HepG2 (cell line): ENCODE data around the gene EHD4. TPM values are rescaled to one million over a fixed set of nuclear protein-coding genes. Genes with fewer than 3 reads are reported as not detected.
A peak's percentile ranks its signal among the peaks of the same experiment; 100 is the strongest.

Experiments
- ETV5 ChIP-seq: IDR thresholded peaks from 2 replicates; pipeline ENCODE4 v1.6.1; 2018; ENCODE audit warnings: missing biosample characterization, missing genetic modification reagents, inconsistent platforms, borderline replicate concordance
- FOXP1 ChIP-seq, 2 experiments: fragments of 450-650 bp in 1 of 2; IDR thresholded peaks; 2 replicates each; pipeline ENCODE4 v1.6.1; 2017 to 2018; ENCODE audit warnings: antibody characterized with exemption in 1 of 2
- GABPB1 ChIP-seq: IDR thresholded peaks from 2 replicates; pipeline ENCODE4 v1.6.1; 2016; ENCODE audit warnings: mild to moderate bottlenecking, missing genetic modification reagents, moderate library complexity, missing compliant biosample characterization
- JUN ChIP-seq: sonication (generic); formaldehyde crosslinking; IDR thresholded peaks from 2 replicates; pipeline ENCODE4 v1.4.0; 2020; ENCODE audit warnings: mild to moderate bottlenecking, missing genetic modification reagents
- KDM1A ChIP-seq: IDR thresholded peaks from 2 replicates; pipeline ENCODE4 v1.6.1; 2016; ENCODE audit warnings: missing compliant biosample characterization
- KDM2A ChIP-seq: sonication (generic); formaldehyde crosslinking; IDR thresholded peaks from 2 replicates; pipeline ENCODE4 v1.4.0; 2020; ENCODE audit warnings: low read depth, missing genetic modification reagents, borderline replicate concordance
- MLLT10 ChIP-seq: sonication (generic); formaldehyde crosslinking; IDR thresholded peaks from 2 replicates; pipeline ENCODE4 v1.4.0; 2020; ENCODE audit warnings: missing genetic modification reagents
- MTA3 ChIP-seq: sonication (generic); formaldehyde crosslinking; IDR thresholded peaks from 2 replicates; pipeline ENCODE4 v1.4.0; 2020; ENCODE audit warnings: missing genetic modification reagents
- PITX1 ChIP-seq: sonication (generic); formaldehyde crosslinking; IDR thresholded peaks from 2 replicates; pipeline ENCODE4 v1.5.1; 2020; ENCODE audit warnings: mild to moderate bottlenecking, missing genetic modification reagents
- PRPF4 ChIP-seq: fragments of 200-400 bp; formaldehyde crosslinking; IDR thresholded peaks from 2 replicates; pipeline ENCODE4 v1.6.1; 2016; ENCODE audit warnings: low read length, low read depth; ENCODE audit not compliant: poor library complexity, severe bottlenecking
- PTBP1 ChIP-seq: fragments of 200-400 bp; formaldehyde crosslinking; IDR thresholded peaks from 2 replicates; pipeline ENCODE4 v1.6.1; 2018; ENCODE audit warnings: low read length, low read depth; ENCODE audit not compliant: poor library complexity, severe bottlenecking
- RBM22 ChIP-seq: fragments of 200-400 bp; formaldehyde crosslinking; optimal IDR thresholded peaks from 2 replicates; pipeline ENCODE3; 2017; ENCODE audit warnings: mild to moderate bottlenecking, low read length, moderate library complexity
- SMARCC2 ChIP-seq: fragments of 450-650 bp; IDR thresholded peaks from 2 replicates; pipeline ENCODE4 v1.6.1; 2017; ENCODE audit warnings: antibody characterized with exemption, mild to moderate bottlenecking
- SUZ12 ChIP-seq: fragments of 150-350 bp; IDR thresholded peaks from 2 replicates; pipeline ENCODE4 v1.6.1; 2014; ENCODE audit warnings: low read depth, low read length
- ZEB1 ChIP-seq: IDR thresholded peaks from 2 replicates; pipeline ENCODE4 v1.6.1; 2012; ENCODE audit warnings: mild to moderate bottlenecking, low read depth, inconsistent platforms; ENCODE audit not compliant: insufficient replicate concordance
- ZNF124 ChIP-seq: sonication (generic); formaldehyde crosslinking; IDR thresholded peaks from 2 replicates; pipeline ENCODE4 v1.4.0; 2020; ENCODE audit warnings: missing genetic modification reagents
- ZNF331 ChIP-seq: sonication (generic); formaldehyde crosslinking; IDR thresholded peaks from 2 replicates; pipeline ENCODE4 v1.4.0; 2020; ENCODE audit warnings: missing genetic modification reagents
- ZNF569 ChIP-seq: sonication (generic); formaldehyde crosslinking; IDR thresholded peaks from 2 replicates; pipeline ENCODE4 v1.5.0; 2020; ENCODE audit warnings: mild to moderate bottlenecking, missing genetic modification reagents, moderate library complexity, borderline replicate concordance
- ZNF605 ChIP-seq: sonication (generic); formaldehyde crosslinking; IDR thresholded peaks from 2 replicates; pipeline ENCODE4 v1.8.0; 2022; ENCODE audit warnings: mild to moderate bottlenecking, missing genetic modification reagents
- ZNF772 ChIP-seq: sonication (generic); formaldehyde crosslinking; IDR thresholded peaks from 2 replicates; pipeline ENCODE4 v1.5.0; 2020; ENCODE audit warnings: mild to moderate bottlenecking, missing genetic modification reagents
- ZSCAN9 ChIP-seq: IDR thresholded peaks from 2 replicates; pipeline ENCODE4 v1.6.1; 2016; ENCODE audit warnings: borderline replicate concordance
- polyA plus RNA-seq, 8 experiments: library from polyadenylated mRNA; depleted of rRNA in 3 of 8; stranded (reverse) in 7 of 8; unstranded in 1 of 8; fragments of >200 nt; fragmentation: Illumina TruSeq in 4 of 8; extraction: Trizol in 4 of 8; gene quantifications; 2 replicates each; pipeline versions ENCODE4 v1.2.1 to v1.2.3, GENCODE V29; 2011 to 2016; ENCODE audit warnings: low read depth in 4 of 8, missing spikeins in 1 of 8, mixed read lengths in 1 of 8; ENCODE audit not compliant: insufficient read depth in 1 of 8
- total RNA-seq, 5 experiments: library from RNA; depleted of rRNA; stranded (reverse); fragments of >200 nt; fragmentation: Illumina TruSeq; extraction: Trizol; gene quantifications; 2 replicates each; pipeline ENCODE4 v1.2.3, GENCODE V29; 2016; ENCODE audit warnings: low read depth in 1 of 5
- TF ChIP-seq, protein P1 (sequence below): sonication (generic); formaldehyde crosslinking; IDR thresholded peaks from 2 replicates; pipeline ENCODE4 v1.8.1; 2023; ENCODE audit warnings: missing genetic modification reagents, inconsistent platforms, borderline replicate concordance
- TF ChIP-seq, protein P2 (sequence below): sonication (generic); formaldehyde crosslinking; conservative IDR thresholded peaks from 2 replicates; pipeline ENCODE4 v1.5.0; 2020; ENCODE audit warnings: missing genetic modification reagents
- TF ChIP-seq, protein P3 (sequence below): sonication (generic); formaldehyde crosslinking; IDR thresholded peaks from 2 replicates; pipeline ENCODE4 v1.5.1; 2020; ENCODE audit warnings: missing genetic modification reagents, mild to moderate bottlenecking, borderline replicate concordance
- TF ChIP-seq, protein P4 (sequence below): sonication (generic); formaldehyde crosslinking; IDR thresholded peaks from 2 replicates; pipeline ENCODE4 v1.8.1; 2023; ENCODE audit warnings: missing genetic modification reagents, mild to moderate bottlenecking, borderline replicate concordance

Gene EHD4
- total and polyA plus RNA-seq, 2 of the 13 experiments (the other 11 are each of a cell fraction or from before 2014, with no cell fraction given) = 3.1 to 4.8 TPM

DNA sequence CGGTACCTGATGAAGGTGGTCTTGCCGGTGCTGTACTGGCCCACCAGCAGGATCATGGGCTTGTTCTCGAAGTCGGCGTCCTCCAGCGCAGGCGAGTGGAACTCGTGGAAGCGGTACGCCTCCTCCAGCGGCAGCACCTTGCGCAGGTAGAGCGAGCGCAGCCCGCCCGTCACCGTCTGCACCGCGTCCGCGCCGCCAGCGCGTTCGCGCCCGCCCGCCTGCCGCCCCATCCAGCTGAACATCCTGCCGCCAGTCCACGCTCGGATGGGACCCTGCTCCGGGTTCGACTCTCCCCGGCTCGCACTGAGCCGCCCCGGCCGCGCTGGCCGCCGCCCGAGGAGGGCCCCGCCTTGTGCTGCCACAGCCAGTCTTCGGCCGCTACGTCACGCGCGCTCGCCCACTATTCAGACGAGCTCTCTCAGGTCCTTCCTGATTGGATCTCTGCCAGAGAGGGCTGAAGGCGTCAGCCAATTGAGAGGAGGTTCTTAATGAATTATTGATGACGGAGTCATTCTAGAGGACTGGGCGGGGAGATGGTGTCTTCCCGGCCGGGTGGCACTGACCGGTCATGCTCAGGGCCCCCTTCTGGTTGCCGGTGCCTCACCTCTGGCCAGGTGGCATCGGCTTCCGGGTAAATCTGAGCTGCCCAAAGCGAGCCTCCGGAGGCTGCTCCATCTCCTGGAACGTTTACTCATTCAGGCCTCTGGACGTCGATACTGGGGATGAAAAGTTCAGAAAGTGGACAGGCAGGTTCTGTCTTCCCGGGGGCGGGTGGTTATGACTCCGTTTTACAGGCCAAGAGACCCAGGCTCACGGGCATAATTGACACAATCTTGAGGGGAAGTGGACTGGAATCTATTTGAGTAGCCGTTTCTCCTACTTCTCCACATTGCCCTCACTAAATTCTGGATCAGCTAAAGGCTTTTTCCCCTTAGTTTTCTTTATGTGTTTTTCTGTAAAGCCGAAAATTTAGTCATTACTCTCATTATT, at the start of gene EHD4 (continued):
- TF ChIP-seq, protein P1, sequence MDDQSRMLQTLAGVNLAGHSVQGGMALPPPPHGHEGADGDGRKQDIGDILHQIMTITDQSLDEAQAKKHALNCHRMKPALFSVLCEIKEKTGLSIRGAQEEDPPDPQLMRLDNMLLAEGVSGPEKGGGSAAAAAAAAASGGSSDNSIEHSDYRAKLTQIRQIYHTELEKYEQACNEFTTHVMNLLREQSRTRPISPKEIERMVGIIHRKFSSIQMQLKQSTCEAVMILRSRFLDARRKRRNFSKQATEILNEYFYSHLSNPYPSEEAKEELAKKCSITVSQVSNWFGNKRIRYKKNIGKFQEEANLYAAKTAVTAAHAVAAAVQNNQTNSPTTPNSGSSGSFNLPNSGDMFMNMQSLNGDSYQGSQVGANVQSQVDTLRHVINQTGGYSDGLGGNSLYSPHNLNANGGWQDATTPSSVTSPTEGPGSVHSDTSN = no peak
- no peak for TF ChIP-seq ZNF605 (CRISPR knock-in tag)
- TF ChIP-seq PRPF4 = no peak
- TF ChIP-seq SMARCC2 = no peak
- TF ChIP-seq FOXP1 (IDR thresholded peaks at IDR 0.05) = no peak
- TF ChIP-seq FOXP1 (CRISPR knock-in tag; IDR thresholded peaks at IDR 0.05) = no peak
- TF ChIP-seq, protein P2, sequence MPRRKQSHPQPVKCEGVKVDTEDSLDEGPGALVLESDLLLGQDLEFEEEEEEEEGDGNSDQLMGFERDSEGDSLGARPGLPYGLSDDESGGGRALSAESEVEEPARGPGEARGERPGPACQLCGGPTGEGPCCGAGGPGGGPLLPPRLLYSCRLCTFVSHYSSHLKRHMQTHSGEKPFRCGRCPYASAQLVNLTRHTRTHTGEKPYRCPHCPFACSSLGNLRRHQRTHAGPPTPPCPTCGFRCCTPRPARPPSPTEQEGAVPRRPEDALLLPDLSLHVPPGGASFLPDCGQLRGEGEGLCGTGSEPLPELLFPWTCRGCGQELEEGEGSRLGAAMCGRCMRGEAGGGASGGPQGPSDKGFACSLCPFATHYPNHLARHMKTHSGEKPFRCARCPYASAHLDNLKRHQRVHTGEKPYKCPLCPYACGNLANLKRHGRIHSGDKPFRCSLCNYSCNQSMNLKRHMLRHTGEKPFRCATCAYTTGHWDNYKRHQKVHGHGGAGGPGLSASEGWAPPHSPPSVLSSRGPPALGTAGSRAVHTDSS (CRISPR knock-in tag) = no peak
- no peak for TF ChIP-seq SUZ12
- no peak; the same call in 1 of the 2 replicates for TF ChIP-seq ZNF772 (CRISPR knock-in tag)
- TF ChIP-seq, protein P3, sequence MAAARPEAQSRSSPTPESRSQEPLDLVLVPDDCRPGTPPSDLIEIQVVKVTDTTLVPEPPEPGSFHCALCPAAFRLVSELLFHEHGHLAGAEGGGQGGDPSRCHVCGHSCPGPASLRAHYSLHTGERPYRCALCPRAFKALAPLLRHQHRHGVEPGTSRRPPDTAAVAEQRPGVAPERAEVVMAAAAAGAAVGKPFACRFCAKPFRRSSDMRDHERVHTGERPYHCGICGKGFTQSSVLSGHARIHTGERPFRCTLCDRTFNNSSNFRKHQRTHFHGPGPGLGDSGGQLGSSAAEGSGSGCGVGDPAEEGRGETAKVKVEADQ (CRISPR knock-in tag) = peak; percentile 48; the same call in 1 of the 2 replicates
- no peak for TF ChIP-seq ZNF124 (CRISPR knock-in tag)
- TF ChIP-seq KDM2A = peak; percentile 66
- TF ChIP-seq PTBP1 = no peak
- TF ChIP-seq, protein P4, sequence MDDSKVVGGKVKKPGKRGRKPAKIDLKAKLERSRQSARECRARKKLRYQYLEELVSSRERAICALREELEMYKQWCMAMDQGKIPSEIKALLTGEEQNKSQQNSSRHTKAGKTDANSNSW (CRISPR knock-in tag) = no peak
- TF ChIP-seq ZSCAN9 (CRISPR knock-in tag) = 0 out of 2 replicates have a peak, but pooled peaks have one; percentile 16
- TF ChIP-seq ZEB1 = peak; percentile 59
- no peak for TF ChIP-seq MTA3 (CRISPR knock-in tag)
- no peak for TF ChIP-seq JUN (CRISPR knock-in tag)
- TF ChIP-seq GABPB1 (CRISPR knock-in tag) = peak; percentile 73; the same call in 1 of the 2 replicates
- no peak for TF ChIP-seq RBM22
- peak; percentile 31 for TF ChIP-seq ZNF331 (CRISPR knock-in tag)
- no peak for TF ChIP-seq MLLT10 (CRISPR knock-in tag)
- TF ChIP-seq KDM1A (CRISPR knock-in tag) = no peak
- peak; percentile 70; the same call in 1 of the 2 replicates for TF ChIP-seq ETV5 (CRISPR knock-in tag)
- no peak for TF ChIP-seq PITX1
- TF ChIP-seq ZNF569 (CRISPR knock-in tag) = no peak
